ENCODE results near the gene RPUSD3.

RPUSD3 gene

GRCh38 chr3:9815986-9816385, 27.8 kb downstream of the RPUSD3 start:
- Histone ChIP-seq H3K36me3 (ENCODE audit: insufficient read depth, low read length) (peaks cover 13% of the 10 kb centered on the region; the same call in 1 of the 2 replicates), H3K4me2 (ENCODE audit: low read length) (no peak overlapping the region), H3K9ac (ENCODE audit: low read length) (no peak overlapping the region), H3F3A (ENCODE audit: insufficient read depth, low read length) (no peaks in the 10 kb centered on the region; the same call in 1 of the 2 replicates), H3K27me3 (ENCODE audit: insufficient read depth, low read length) (no peaks in the 10 kb centered on the region), H3K27ac (ENCODE audit: low read depth, low read length, poor library complexity, severe bottlenecking) (no peak overlapping the region), H3K9me2 (ENCODE audit: low read depth, low read length) (no peaks in the 10 kb centered on the region), H3K4me1 (ENCODE audit: insufficient read depth, low read length, severe bottlenecking) (no peaks in the 10 kb centered on the region), H3K79me2 (ENCODE audit: insufficient read depth, low read length) (no peaks in the 10 kb centered on the region), H3K4me3 (ENCODE audit: low read depth, low read length, poor library complexity, severe bottlenecking) (no peak overlapping the region), H3K9me3 (ENCODE audit: low read length) (no peaks in the 10 kb centered on the region), H2AFZ (ENCODE audit: low read length) (no peak overlapping the region), H4K20me1 (ENCODE audit: insufficient read depth, low read length) (no peaks in the 10 kb centered on the region)
- no peak for TF ChIP-seq EZH2 (IDR thresholded peaks at IDR 0.05; ENCODE audit: borderline replicate concordance, low read length)
- TF ChIP-seq, protein P1, sequence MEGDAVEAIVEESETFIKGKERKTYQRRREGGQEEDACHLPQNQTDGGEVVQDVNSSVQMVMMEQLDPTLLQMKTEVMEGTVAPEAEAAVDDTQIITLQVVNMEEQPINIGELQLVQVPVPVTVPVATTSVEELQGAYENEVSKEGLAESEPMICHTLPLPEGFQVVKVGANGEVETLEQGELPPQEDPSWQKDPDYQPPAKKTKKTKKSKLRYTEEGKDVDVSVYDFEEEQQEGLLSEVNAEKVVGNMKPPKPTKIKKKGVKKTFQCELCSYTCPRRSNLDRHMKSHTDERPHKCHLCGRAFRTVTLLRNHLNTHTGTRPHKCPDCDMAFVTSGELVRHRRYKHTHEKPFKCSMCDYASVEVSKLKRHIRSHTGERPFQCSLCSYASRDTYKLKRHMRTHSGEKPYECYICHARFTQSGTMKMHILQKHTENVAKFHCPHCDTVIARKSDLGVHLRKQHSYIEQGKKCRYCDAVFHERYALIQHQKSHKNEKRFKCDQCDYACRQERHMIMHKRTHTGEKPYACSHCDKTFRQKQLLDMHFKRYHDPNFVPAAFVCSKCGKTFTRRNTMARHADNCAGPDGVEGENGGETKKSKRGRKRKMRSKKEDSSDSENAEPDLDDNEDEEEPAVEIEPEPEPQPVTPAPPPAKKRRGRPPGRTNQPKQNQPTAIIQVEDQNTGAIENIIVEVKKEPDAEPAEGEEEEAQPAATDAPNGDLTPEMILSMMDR (IDR thresholded peaks at IDR 0.05; ENCODE audit: low read length) = no peak

DNA sequence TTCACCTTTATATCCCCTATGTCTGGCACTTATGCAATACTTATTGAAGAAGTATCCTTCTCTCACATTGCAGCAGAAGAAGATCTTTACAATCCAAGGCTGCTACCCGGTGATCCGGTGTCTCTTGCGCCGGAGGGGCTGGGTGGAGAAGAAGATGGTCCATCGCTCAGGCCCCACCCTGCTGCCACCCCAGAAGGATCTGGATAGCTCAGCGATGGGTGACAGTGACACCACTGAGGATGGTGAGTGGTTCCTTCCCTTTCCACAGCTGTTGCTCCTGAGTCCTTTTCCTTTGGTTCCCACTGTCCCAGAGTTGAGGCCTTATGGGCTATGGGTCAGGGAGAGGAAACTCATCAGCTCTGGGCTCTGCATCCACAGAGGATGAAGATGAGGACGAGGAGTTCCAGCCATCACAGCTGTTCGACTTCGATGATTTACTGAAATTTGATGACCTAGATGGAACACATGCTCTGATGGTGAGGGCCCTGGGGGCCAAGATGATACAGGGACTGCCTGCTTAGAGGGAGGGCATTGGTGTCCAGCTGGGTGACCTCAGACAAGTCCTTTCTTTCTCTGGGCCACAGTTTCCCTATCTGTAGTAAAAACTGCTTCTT, 30.8 kb downstream of the RPUSD3 start:
- TF ChIP-seq EZH2 (IDR thresholded peaks at IDR 0.05; ENCODE audit: borderline replicate concordance, low read length) = no peak
- TF ChIP-seq, protein P1 (IDR thresholded peaks at IDR 0.05; ENCODE audit: low read length) = no peak
- no peaks in the 10 kb centered on the region for H3K9me2 ChIP-seq (ENCODE audit: low read depth, low read length)
- no peak overlapping the region for H3K4me3 ChIP-seq (ENCODE audit: low read depth, low read length, poor library complexity, severe bottlenecking)
- H3K27ac ChIP-seq (ENCODE audit: low read depth, low read length, poor library complexity, severe bottlenecking) = no peak overlapping the region
- peaks cover 20% of the 10 kb centered on the region; the same call in 1 of the 2 replicates for H3K36me3 ChIP-seq (ENCODE audit: insufficient read depth, low read length)
- H3K79me2 ChIP-seq (ENCODE audit: insufficient read depth, low read length) = no peaks in the 10 kb centered on the region
- no peaks in the 10 kb centered on the region for H3K27me3 ChIP-seq (ENCODE audit: insufficient read depth, low read length)
- H4K20me1 ChIP-seq (ENCODE audit: insufficient read depth, low read length) = no peaks in the 10 kb centered on the region
- peaks cover 4% of the 10 kb centered on the region; the same call in 1 of the 2 replicates for H3F3A ChIP-seq (ENCODE audit: insufficient read depth, low read length)
- H2AFZ ChIP-seq (ENCODE audit: low read length) = no peak overlapping the region
- H3K4me2 ChIP-seq (ENCODE audit: low read length) = no peak overlapping the region
- H3K9me3 ChIP-seq (ENCODE audit: low read length) = no peaks in the 10 kb centered on the region
- peaks cover 21% of the 10 kb centered on the region for H3K4me1 ChIP-seq (ENCODE audit: insufficient read depth, low read length, severe bottlenecking)
- no peak overlapping the region for H3K9ac ChIP-seq (ENCODE audit: low read length)

DNA sequence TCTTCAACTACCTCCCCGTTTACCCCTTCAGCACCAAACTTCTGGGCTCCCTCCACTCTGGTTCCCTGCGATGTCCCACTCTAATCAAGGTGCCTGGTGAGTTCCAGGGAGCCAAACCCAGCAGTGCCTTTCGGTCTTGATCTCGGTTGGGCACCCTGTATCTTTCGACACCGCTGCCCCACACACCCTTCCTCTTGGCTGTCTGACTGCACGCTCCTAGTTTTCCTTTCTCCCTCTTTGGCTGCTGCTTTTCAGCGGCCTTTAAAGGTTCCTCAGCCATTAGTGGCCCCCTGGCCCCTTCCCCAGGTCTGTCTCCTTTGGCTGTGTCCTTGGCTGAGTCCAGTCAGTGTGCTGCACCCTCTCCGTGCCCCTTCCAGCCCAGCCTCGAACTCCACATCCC, 33.0 kb downstream of the RPUSD3 start:
- Histone ChIP-seq H3K9ac (ENCODE audit: low read length) (no peak overlapping the region), H3K4me2 (ENCODE audit: low read length) (no peak overlapping the region), H3K79me2 (ENCODE audit: insufficient read depth, low read length) (no peaks in the 10 kb centered on the region), H3K36me3 (ENCODE audit: insufficient read depth, low read length) (peaks cover 41% of the 10 kb centered on the region), H3K27ac (ENCODE audit: low read depth, low read length, poor library complexity, severe bottlenecking) (no peak overlapping the region), H2AFZ (ENCODE audit: low read length) (no peak overlapping the region), H3F3A (ENCODE audit: insufficient read depth, low read length) (peaks cover 4% of the 10 kb centered on the region; the same call in 1 of the 2 replicates), H3K4me3 (ENCODE audit: low read depth, low read length, poor library complexity, severe bottlenecking) (no peak overlapping the region), H3K9me3 (ENCODE audit: low read length) (no peaks in the 10 kb centered on the region), H4K20me1 (ENCODE audit: insufficient read depth, low read length) (no peaks in the 10 kb centered on the region), H3K4me1 (ENCODE audit: insufficient read depth, low read length, severe bottlenecking) (peaks cover 21% of the 10 kb centered on the region), H3K9me2 (ENCODE audit: low read depth, low read length) (no peaks in the 10 kb centered on the region), H3K27me3 (ENCODE audit: insufficient read depth, low read length) (no peaks in the 10 kb centered on the region)
- TF ChIP-seq EZH2 (IDR thresholded peaks at IDR 0.05; ENCODE audit: borderline replicate concordance, low read length) = no peak
- TF ChIP-seq, protein P1 (IDR thresholded peaks at IDR 0.05; ENCODE audit: low read length) = no peak
